SU-DHL-6 (cell line): Measurements from ENCODE around the gene USP13.

Experiments
- CTCF ChIP-seq: fragments of 200-600 bp; sonication (generic); IDR thresholded peaks from one replicate; pipeline ENCODE4 v1.5.1; 2017; ENCODE audit warnings: antibody characterized with exemption, mild to moderate bottlenecking, low read length, moderate library complexity; ENCODE audit not compliant: insufficient read depth, poor library complexity, severe bottlenecking
- EZH2phosphoT487 ChIP-seq: fragments of 200-600 bp; sonication (generic), shearing (Covaris generic); conservative IDR thresholded peaks from 2 replicates; pipeline ENCODE4 v1.6.1; 2018; ENCODE audit warnings: mild to moderate bottlenecking, antibody characterized with exemption, low read length, moderate library complexity, mixed read lengths

- TF ChIP-seq CTCF: no peak
- no peak for TF ChIP-seq EZH2phosphoT487
Observed at GRCh38 chr3:179730506-179730905, 77.7 kb downstream of the USP13 start.
